ENCODE results near the gene NAA15.

- TF ChIP-seq CTCF (tag by site-specific recombination; IDR thresholded peaks at IDR 0.05) (no peak), ZNF645 (tag by site-specific recombination; IDR thresholded peaks at IDR 0.05) (no peak), REST (tag by site-specific recombination; IDR thresholded peaks at IDR 0.05) (no peak), ZBTB44 (tag by site-specific recombination; IDR thresholded peaks at IDR 0.05) (no peak), YY1 (tag by site-specific recombination; IDR thresholded peaks at IDR 0.05) (no peak)
Observed at GRCh38 chr4:139392797-139393196, 91.5 kb downstream of the NAA15 start.
